Karpas-422 (cell line): ENCODE results near the gene TMEM256. TPM values are rescaled to one million over a fixed set of nuclear protein-coding genes. Genes with fewer than 3 reads are reported as not detected.
"Not testable (repeated sequence)": the region's sequence is repeated elsewhere in the genome, so short reads cannot be mapped to it uniquely, and the experiment has no call there.

Experiments used
- DNase-seq: peaks from one replicate; pipeline ENCODE4 v3.0.0-alpha.2; 2015
- H2AFZ ChIP-seq: fragments of 200-600 bp; sonication (generic); 2 replicates; pipeline ENCODE4 v1.6.1; 2014; ENCODE audit warnings: antibody characterized with exemption, low read length, mixed read lengths
- H3K27ac ChIP-seq: fragments of 200-600 bp; sonication (generic); 2 replicates; pipeline ENCODE4 v1.5.1; 2014; ENCODE audit warnings: mild to moderate bottlenecking, low read length, moderate library complexity
- H3K27me3 ChIP-seq: fragments of 200-600 bp; sonication (generic); 2 replicates; pipeline ENCODE4 v1.6.1; 2014; ENCODE audit warnings: low read length, mixed read lengths
- H3K36me3 ChIP-seq: fragments of 200-600 bp; sonication (generic); 2 replicates; pipeline ENCODE4 v1.6.1; 2014; ENCODE audit warnings: low read length, mixed read lengths; ENCODE audit not compliant: insufficient read depth
- H3K4me1 ChIP-seq: fragments of 200-600 bp; sonication (generic); 2 replicates; pipeline ENCODE4 v1.6.1; 2014; ENCODE audit warnings: mild to moderate bottlenecking, low read length, mixed read lengths
- H3K4me2 ChIP-seq: fragments of 200-600 bp; sonication (generic); 2 replicates; pipeline ENCODE4 v1.6.1; 2014; ENCODE audit warnings: low read length, low read depth, mild to moderate bottlenecking; ENCODE audit not compliant: poor library complexity, severe bottlenecking
- H3K4me3 ChIP-seq: fragments of 200-600 bp; sonication (generic); 2 replicates; pipeline ENCODE4 v1.5.1; 2014; ENCODE audit warnings: mild to moderate bottlenecking, antibody characterized with exemption, low read length, mixed read lengths
- H3K79me2 ChIP-seq: fragments of 200-600 bp; sonication (generic); 2 replicates; pipeline ENCODE4 v1.6.1; 2014; ENCODE audit warnings: mild to moderate bottlenecking, low read length, mixed read lengths
- H3K9ac ChIP-seq: fragments of 200-600 bp; sonication (generic); 2 replicates; pipeline ENCODE4 v1.6.0; 2014; ENCODE audit warnings: low read length
- H3K9me2 ChIP-seq: fragments of 200-600 bp; sonication (generic), shearing (Covaris generic); replicated peaks from 2 replicates; pipeline ENCODE4 v1.6.0; 2014; ENCODE audit warnings: mild to moderate bottlenecking, low read length, moderate library complexity; ENCODE audit not compliant: insufficient read depth
- H3K9me3 ChIP-seq: fragments of 300-700, 200-600 bp; sonication (generic); 2 replicates; pipeline ENCODE4 v1.6.1; 2014; ENCODE audit warnings: low read length, mixed read lengths
- H4K20me1 ChIP-seq: fragments of 200-600 bp; sonication (generic); 2 replicates; pipeline ENCODE4 v1.6.1; 2014; ENCODE audit warnings: mild to moderate bottlenecking, antibody characterized with exemption, low read length, low read depth; ENCODE audit not compliant: insufficient read depth
- total RNA-seq: library from RNA; depleted of rRNA; stranded (reverse); fragments of >200 nt; shearing (Covaris generic); gene quantifications from 2 replicates; pipeline ENCODE4 v1.2.3, GENCODE V29; 2014; ENCODE audit warnings: low replicate concordance

TMEM256 gene
- total RNA-seq, 1 experiment from 2014 or later, result 330 TPM

GRCh38 chr17:7379134-7379533, 24.8 kb downstream of the TMEM256 start:
- Histone ChIP-seq H4K20me1 (no peaks in the 10 kb centered on the region), H3K4me1 (peaks cover 9% of the 10 kb centered on the region), H3K36me3 (no peaks in the 10 kb centered on the region), H3K9ac (no peak overlapping the region), H3K4me3 (no peak overlapping the region), H3K27me3 (no peaks in the 10 kb centered on the region), H3K4me2 (no peak overlapping the region), H2AFZ (no peak overlapping the region), H3K9me2 (no peaks in the 10 kb centered on the region), H3K79me2 (no peaks in the 10 kb centered on the region), H3K27ac (no peak overlapping the region), H3K9me3 (0 out of 2 replicates have a peak, but pooled peaks cover 2% of the 10 kb centered on the region)
- no peak for DNase-seq

GRCh38 chr17:7374353-7374752, 29.5 kb downstream of the TMEM256 start:
- 0 out of 2 replicates have a peak, but pooled peaks cover 2% of the 10 kb centered on the region for H3K9me3 ChIP-seq
- H3K4me3 ChIP-seq, result no peak overlapping the region
- H3K36me3 ChIP-seq, result no peaks in the 10 kb centered on the region
- no peaks in the 10 kb centered on the region for H3K79me2 ChIP-seq
- DNase-seq, result no peak
- H3K4me1 ChIP-seq, result no peaks in the 10 kb centered on the region
- H3K4me2 ChIP-seq, result no peak overlapping the region
- no peak overlapping the region for H2AFZ ChIP-seq
- no peak overlapping the region for H3K9ac ChIP-seq
- no peaks in the 10 kb centered on the region for H3K27me3 ChIP-seq
- H3K9me2 ChIP-seq, result no peaks in the 10 kb centered on the region
- no peaks in the 10 kb centered on the region for H4K20me1 ChIP-seq
- H3K27ac ChIP-seq, result no peak overlapping the region

- H3K9me3 ChIP-seq, result no peaks in the 10 kb centered on the region
- no peaks in the 10 kb centered on the region for H3K27me3 ChIP-seq
- H3K4me3 ChIP-seq, result no peak overlapping the region
- no peaks in the 10 kb centered on the region for H3K79me2 ChIP-seq
- H3K9me2 ChIP-seq, result no peaks in the 10 kb centered on the region
- H3K27ac ChIP-seq, result no peak overlapping the region
- DNase-seq, result no peak
- H3K9ac ChIP-seq, result no peak overlapping the region
- no peaks in the 10 kb centered on the region for H3K4me1 ChIP-seq
- no peaks in the 10 kb centered on the region for H3K36me3 ChIP-seq
- H4K20me1 ChIP-seq, result no peaks in the 10 kb centered on the region
- H3K4me2 ChIP-seq, result no peak overlapping the region
- no peak overlapping the region for H2AFZ ChIP-seq
These were observed 33.0 kb downstream of the TMEM256 start for GRCh38 chr17:7370853-7371252.

GRCh38 chr17:7369825-7370224, 34.1 kb downstream of the TMEM256 start:
- no peak overlapping the region for H3K27ac ChIP-seq
- H3K9me3 ChIP-seq, result no peaks in the 10 kb centered on the region
- H3K4me2 ChIP-seq, result no peak overlapping the region
- H3K4me1 ChIP-seq, result no peaks in the 10 kb centered on the region
- no peak overlapping the region for H3K9ac ChIP-seq
- no peaks in the 10 kb centered on the region for H3K36me3 ChIP-seq
- no peaks in the 10 kb centered on the region for H4K20me1 ChIP-seq
- H3K79me2 ChIP-seq, result no peaks in the 10 kb centered on the region
- H3K27me3 ChIP-seq, result no peaks in the 10 kb centered on the region
- H3K9me2 ChIP-seq, result no peaks in the 10 kb centered on the region
- H2AFZ ChIP-seq, result no peak overlapping the region
- H3K4me3 ChIP-seq, result no peak overlapping the region
- DNase-seq, result no peak

GRCh38 chr17:7368599-7368994, 35.3 kb downstream of the TMEM256 start:
- not testable (repeated sequence) for H3K9me3 ChIP-seq, H3K27ac ChIP-seq, H3K4me1 ChIP-seq, H3K4me3 ChIP-seq, H3K36me3 ChIP-seq, H2AFZ ChIP-seq, H3K9ac ChIP-seq, H3K9me2 ChIP-seq, DNase-seq, H3K79me2 ChIP-seq, H4K20me1 ChIP-seq, H3K27me3 ChIP-seq, H3K4me2 ChIP-seq

GRCh38 chr17:7367918-7368598, 35.8 kb downstream of the TMEM256 start:
- H3K79me2 ChIP-seq, result no peaks in the 10 kb centered on the region
- no peaks in the 10 kb centered on the region for H3K9me2 ChIP-seq
- no peak overlapping the region for H3K9ac ChIP-seq
- no peak overlapping the region for H3K4me2 ChIP-seq
- no peaks in the 10 kb centered on the region for H3K27me3 ChIP-seq
- no peaks in the 10 kb centered on the region for H3K9me3 ChIP-seq
- no peaks in the 10 kb centered on the region for H3K36me3 ChIP-seq
- H3K4me3 ChIP-seq, result no peak overlapping the region
- no peak for DNase-seq
- no peak overlapping the region for H3K27ac ChIP-seq
- no peak overlapping the region for H2AFZ ChIP-seq
- H3K4me1 ChIP-seq, result no peaks in the 10 kb centered on the region
- H4K20me1 ChIP-seq, result no peaks in the 10 kb centered on the region

GRCh38 chr17:7367083-7367482, 36.8 kb downstream of the TMEM256 start:
- no peaks in the 10 kb centered on the region for H3K79me2 ChIP-seq
- DNase-seq, result no peak
- H3K27me3 ChIP-seq, result no peaks in the 10 kb centered on the region
- H3K36me3 ChIP-seq, result no peaks in the 10 kb centered on the region
- H3K9ac ChIP-seq, result no peak overlapping the region
- H3K4me1 ChIP-seq, result no peaks in the 10 kb centered on the region
- no peaks in the 10 kb centered on the region for H3K9me3 ChIP-seq
- no peaks in the 10 kb centered on the region for H3K9me2 ChIP-seq
- H4K20me1 ChIP-seq, result no peaks in the 10 kb centered on the region
- no peak overlapping the region for H2AFZ ChIP-seq
- no peak overlapping the region for H3K27ac ChIP-seq
- no peak overlapping the region for H3K4me2 ChIP-seq
- H3K4me3 ChIP-seq, result no peak overlapping the region

- not testable (repeated sequence) for H3K9me3 ChIP-seq, H2AFZ ChIP-seq, H3K4me2 ChIP-seq, H4K20me1 ChIP-seq, H3K9me2 ChIP-seq, H3K27ac ChIP-seq, H3K79me2 ChIP-seq, H3K4me1 ChIP-seq, H3K36me3 ChIP-seq, H3K4me3 ChIP-seq, H3K27me3 ChIP-seq, H3K9ac ChIP-seq, DNase-seq
These were observed 37.9 kb downstream of the TMEM256 start for GRCh38 chr17:7365963-7366362.
